ENCODE results near the gene PACS1. TPM values are rescaled to one million over a fixed set of nuclear protein-coding genes. Genes with fewer than 3 reads are reported as not detected.

PACS1 gene
- polyA plus RNA-seq, 1 donor (not counting 4 experiments of a cell fraction or from before 2014, with no cell fraction given), result 14.9 TPM

GRCh38 chr11:66176650-66177049 lies 106.6 kb downstream of the PACS1 start:
- TF ChIP-seq EZH2 (IDR thresholded peaks at IDR 0.05; ENCODE audit: low read length), result no peak
- TF ChIP-seq, protein P1, sequence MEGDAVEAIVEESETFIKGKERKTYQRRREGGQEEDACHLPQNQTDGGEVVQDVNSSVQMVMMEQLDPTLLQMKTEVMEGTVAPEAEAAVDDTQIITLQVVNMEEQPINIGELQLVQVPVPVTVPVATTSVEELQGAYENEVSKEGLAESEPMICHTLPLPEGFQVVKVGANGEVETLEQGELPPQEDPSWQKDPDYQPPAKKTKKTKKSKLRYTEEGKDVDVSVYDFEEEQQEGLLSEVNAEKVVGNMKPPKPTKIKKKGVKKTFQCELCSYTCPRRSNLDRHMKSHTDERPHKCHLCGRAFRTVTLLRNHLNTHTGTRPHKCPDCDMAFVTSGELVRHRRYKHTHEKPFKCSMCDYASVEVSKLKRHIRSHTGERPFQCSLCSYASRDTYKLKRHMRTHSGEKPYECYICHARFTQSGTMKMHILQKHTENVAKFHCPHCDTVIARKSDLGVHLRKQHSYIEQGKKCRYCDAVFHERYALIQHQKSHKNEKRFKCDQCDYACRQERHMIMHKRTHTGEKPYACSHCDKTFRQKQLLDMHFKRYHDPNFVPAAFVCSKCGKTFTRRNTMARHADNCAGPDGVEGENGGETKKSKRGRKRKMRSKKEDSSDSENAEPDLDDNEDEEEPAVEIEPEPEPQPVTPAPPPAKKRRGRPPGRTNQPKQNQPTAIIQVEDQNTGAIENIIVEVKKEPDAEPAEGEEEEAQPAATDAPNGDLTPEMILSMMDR (optimal IDR thresholded peaks at IDR 0.05 in 1 of 3, IDR thresholded peaks at IDR 0.05 in 1 of 3, conservative IDR thresholded peaks at IDR 0.05 in 1 of 3; ENCODE audit: extremely low read depth in 1 of 3, insufficient read depth in 2 of 3, low read length in 3 of 3), result no peak
- H3K79me2 ChIP-seq (ENCODE audit: control insufficient read depth, insufficient read depth, low read length), result peaks cover 6% of the 10 kb centered on the region
- dilution Hi-C loops (cut with MboI; ENCODE audit: extremely low pct_ligation_motif_present, low sequenced_read_pairs), result no loop called here
- H3K9me1 ChIP-seq (ENCODE audit: control insufficient read depth, extremely low read depth, insufficient read depth, low read length), result no peaks in the 10 kb centered on the region
- H3K27me3 ChIP-seq (ENCODE audit: control insufficient read depth, extremely low read depth, insufficient read depth, low read length), result no peaks in the 10 kb centered on the region
- peak overlapping the region; percentile 29 for H3K9ac ChIP-seq (ENCODE audit: control insufficient read depth, extremely low read depth, insufficient read depth, low read length)
- peak; percentile 52 for FAIRE-seq
- peak overlapping the region; percentile 58 for H3K4me2 ChIP-seq (ENCODE audit: control insufficient read depth, extremely low read depth, insufficient read depth, low read depth, low read length)
- H3K27ac ChIP-seq (ENCODE audit: control insufficient read depth, insufficient read depth, low read length), result peak overlapping the region; percentile 23
- H3K36me3 ChIP-seq (ENCODE audit: control insufficient read depth in 2 of 2, extremely low read depth in 1 of 2, insufficient read depth in 2 of 2, low read length in 2 of 2), result peaks cover 0 to 2% of the 10 kb centered on the region in 2 experiments
- DNase-seq (ENCODE audit: low read depth, low spot score), result peak; percentile 66
- no peak overlapping the region for H2AFZ ChIP-seq (ENCODE audit: control insufficient read depth, low read length)
- no peak overlapping the region for H3K4me3 ChIP-seq (ENCODE audit: control insufficient read depth in 2 of 3, extremely low read depth in 1 of 3, insufficient read depth in 2 of 3, low read depth in 1 of 3, low read length in 3 of 3)
- no peaks in the 10 kb centered on the region for H3K9me3 ChIP-seq (ENCODE audit: control insufficient read depth, low read depth, low read length)
- no peaks in the 10 kb centered on the region for H4K20me1 ChIP-seq (ENCODE audit: control insufficient read depth, extremely low read depth, insufficient read depth, low read length)
- H3K4me1 ChIP-seq (ENCODE audit: control insufficient read depth, extremely low read depth, insufficient read depth, low read length), result peaks cover 12% of the 10 kb centered on the region

DNA sequence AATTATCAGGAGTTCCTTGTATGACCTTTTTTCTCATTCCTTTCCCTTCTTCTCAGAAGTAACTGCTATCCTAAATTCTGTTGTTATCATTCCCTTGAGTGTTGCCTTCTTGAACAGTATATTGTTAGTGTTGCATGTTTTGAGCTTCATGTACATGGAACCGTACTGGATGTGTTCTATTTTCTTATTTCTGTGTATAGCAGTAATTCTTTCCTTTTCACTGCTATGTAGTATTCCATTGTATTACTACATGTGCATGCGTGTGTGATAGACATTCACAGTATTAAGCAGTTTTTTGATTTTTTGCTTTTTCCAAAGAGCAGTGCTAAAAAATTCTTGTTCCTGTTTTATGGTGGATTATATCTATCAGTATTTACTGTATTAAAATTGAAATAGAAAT lies 108.1 kb downstream of the PACS1 start:
- H4K20me1 ChIP-seq (ENCODE audit: control insufficient read depth, extremely low read depth, insufficient read depth, low read length), result no peaks in the 10 kb centered on the region
- dilution Hi-C loops (cut with MboI; ENCODE audit: extremely low pct_ligation_motif_present, low sequenced_read_pairs), result no loop called here
- H2AFZ ChIP-seq (ENCODE audit: control insufficient read depth, low read length), result no peak overlapping the region
- no peak for FAIRE-seq
- H3K36me3 ChIP-seq (ENCODE audit: control insufficient read depth in 2 of 2, extremely low read depth in 1 of 2, insufficient read depth in 2 of 2, low read length in 2 of 2), result peaks cover 0 to 2% of the 10 kb centered on the region in 2 experiments
- H3K4me1 ChIP-seq (ENCODE audit: control insufficient read depth, extremely low read depth, insufficient read depth, low read length), result peaks cover 12% of the 10 kb centered on the region
- TF ChIP-seq EZH2 (IDR thresholded peaks at IDR 0.05; ENCODE audit: low read length), result no peak
- TF ChIP-seq, protein P1 (optimal IDR thresholded peaks at IDR 0.05 in 1 of 3, IDR thresholded peaks at IDR 0.05 in 1 of 3, conservative IDR thresholded peaks at IDR 0.05 in 1 of 3; ENCODE audit: extremely low read depth in 1 of 3, insufficient read depth in 2 of 3, low read length in 3 of 3), result no peak
- H3K27me3 ChIP-seq (ENCODE audit: control insufficient read depth, extremely low read depth, insufficient read depth, low read length), result no peaks in the 10 kb centered on the region
- H3K9me3 ChIP-seq (ENCODE audit: control insufficient read depth, low read depth, low read length), result no peaks in the 10 kb centered on the region
- H3K9me1 ChIP-seq (ENCODE audit: control insufficient read depth, extremely low read depth, insufficient read depth, low read length), result no peaks in the 10 kb centered on the region
- no peak overlapping the region for H3K4me3 ChIP-seq (ENCODE audit: control insufficient read depth in 2 of 3, extremely low read depth in 1 of 3, insufficient read depth in 2 of 3, low read depth in 1 of 3, low read length in 3 of 3)
- peaks cover 6% of the 10 kb centered on the region for H3K79me2 ChIP-seq (ENCODE audit: control insufficient read depth, insufficient read depth, low read length)
- H3K4me2 ChIP-seq (ENCODE audit: control insufficient read depth, extremely low read depth, insufficient read depth, low read depth, low read length), result no peak overlapping the region
- no peak overlapping the region for H3K9ac ChIP-seq (ENCODE audit: control insufficient read depth, extremely low read depth, insufficient read depth, low read length)
- H3K27ac ChIP-seq (ENCODE audit: control insufficient read depth, insufficient read depth, low read length), result no peak overlapping the region
- DNase-seq (ENCODE audit: low read depth, low spot score), result no peak
